ENCODE data around the gene CLEC2L. TPM values are rescaled to one million over a fixed set of nuclear protein-coding genes. Genes with fewer than 3 reads are reported as not detected.

CLEC2L gene
- polyA plus RNA-seq, 3 donors: not detected

GRCh38 chr7:139488810-139489209 is 34.7 kb upstream of the CLEC2L start:
- Histone ChIP-seq H4K20me1 (ENCODE audit: insufficient read depth, low read length) (no peaks in the 10 kb centered on the region), H3K4me1 (ENCODE audit: control insufficient read depth in 1 of 2, insufficient read depth in 2 of 2, low read length in 2 of 2) (peaks cover 4 to 6% of the 10 kb centered on the region in 2 donors), H2AFZ (ENCODE audit: insufficient read depth, low read depth, low read length, poor library complexity, severe bottlenecking) (no peak overlapping the region), H3K9me3 (replicated peaks in 1 of 2; ENCODE audit: control insufficient read depth in 1 of 2, insufficient read depth in 1 of 2, low read length in 2 of 2) (peaks cover 13 to 20% of the 10 kb centered on the region in 2 donors), H3K4me3 (replicated peaks in 1 of 3; ENCODE audit: low read depth in 2 of 3, low read length in 3 of 3) (no peak overlapping the region), H3K79me2 (ENCODE audit: insufficient read depth, low read length) (no peaks in the 10 kb centered on the region), H3K9ac (ENCODE audit: insufficient read depth, low read length, poor library complexity, severe bottlenecking) (no peak overlapping the region), H3K36me3 (replicated peaks in 1 of 2; ENCODE audit: control insufficient read depth in 1 of 2, insufficient read depth in 2 of 2, low read length in 2 of 2) (no peaks in the 10 kb centered on the region), H3K4me2 (replicated peaks; ENCODE audit: extremely low read depth, low read length, poor library complexity, severe bottlenecking) (no peak overlapping the region), H3K27ac (ENCODE audit: low read depth in 1 of 2, low read length in 2 of 2) (no peak overlapping the region), H3K27me3 (ENCODE audit: control insufficient read depth in 2 of 2, insufficient read depth in 2 of 2, low read length in 2 of 2) (peaks cover 3 to 16% of the 10 kb centered on the region in 2 donors)
- intact Hi-C loops (cut with micrococcal nuclease): no loop called here
- Mint-ChIP-seq H3K27ac (no peak overlapping the region), H3K36me3 (peaks cover 0 to 2% of the 10 kb centered on the region in 2 donors), H3K27me3 (ENCODE audit: low read depth in 3 of 3) (peaks cover 29 to 39% (median 37%) of the 10 kb centered on the region in 3 donors), H3K9me3 (peaks cover 8 to 25% (median 21%) of the 10 kb centered on the region in 7 donors), H3K4me1 (peaks cover 6% of the 10 kb centered on the region), H3K4me3 (no peak overlapping the region)
- 100% methylated on average over 1 of the region's 4 CpGs for whole genome bisulfite sequencing (ENCODE audit: insufficient coverage)
- DNase-seq: no peak
- TF ChIP-seq, protein P1, sequence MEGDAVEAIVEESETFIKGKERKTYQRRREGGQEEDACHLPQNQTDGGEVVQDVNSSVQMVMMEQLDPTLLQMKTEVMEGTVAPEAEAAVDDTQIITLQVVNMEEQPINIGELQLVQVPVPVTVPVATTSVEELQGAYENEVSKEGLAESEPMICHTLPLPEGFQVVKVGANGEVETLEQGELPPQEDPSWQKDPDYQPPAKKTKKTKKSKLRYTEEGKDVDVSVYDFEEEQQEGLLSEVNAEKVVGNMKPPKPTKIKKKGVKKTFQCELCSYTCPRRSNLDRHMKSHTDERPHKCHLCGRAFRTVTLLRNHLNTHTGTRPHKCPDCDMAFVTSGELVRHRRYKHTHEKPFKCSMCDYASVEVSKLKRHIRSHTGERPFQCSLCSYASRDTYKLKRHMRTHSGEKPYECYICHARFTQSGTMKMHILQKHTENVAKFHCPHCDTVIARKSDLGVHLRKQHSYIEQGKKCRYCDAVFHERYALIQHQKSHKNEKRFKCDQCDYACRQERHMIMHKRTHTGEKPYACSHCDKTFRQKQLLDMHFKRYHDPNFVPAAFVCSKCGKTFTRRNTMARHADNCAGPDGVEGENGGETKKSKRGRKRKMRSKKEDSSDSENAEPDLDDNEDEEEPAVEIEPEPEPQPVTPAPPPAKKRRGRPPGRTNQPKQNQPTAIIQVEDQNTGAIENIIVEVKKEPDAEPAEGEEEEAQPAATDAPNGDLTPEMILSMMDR (IDR thresholded peaks at IDR 0.05): no peak

GRCh38 chr7:139490130-139490529 is 33.4 kb upstream of the CLEC2L start:
- H3K9me3 Mint-ChIP-seq: peaks cover 8 to 25% (median 21%) of the 10 kb centered on the region in 7 donors

More at GRCh38 chr7:139490130-139490529, 33.4 kb upstream of the CLEC2L start:
- Histone ChIP-seq H3K79me2 (ENCODE audit: insufficient read depth, low read length) (no peaks in the 10 kb centered on the region), H3K4me1 (ENCODE audit: control insufficient read depth in 1 of 2, insufficient read depth in 2 of 2, low read length in 2 of 2) (peaks cover 3 to 4% of the 10 kb centered on the region in 2 donors), H3K9ac (ENCODE audit: insufficient read depth, low read length, poor library complexity, severe bottlenecking) (no peak overlapping the region), H3K36me3 (replicated peaks in 1 of 2; ENCODE audit: control insufficient read depth in 1 of 2, insufficient read depth in 2 of 2, low read length in 2 of 2) (no peaks in the 10 kb centered on the region), H3K27ac (ENCODE audit: low read depth in 1 of 2, low read length in 2 of 2) (no peak overlapping the region), H3K4me3 (replicated peaks in 1 of 3; ENCODE audit: low read depth in 2 of 3, low read length in 3 of 3) (no peak overlapping the region), H3K9me3 (replicated peaks in 1 of 2; ENCODE audit: control insufficient read depth in 1 of 2, insufficient read depth in 1 of 2, low read length in 2 of 2) (peaks cover 13 to 20% of the 10 kb centered on the region in 2 donors), H4K20me1 (ENCODE audit: insufficient read depth, low read length) (no peaks in the 10 kb centered on the region), H2AFZ (ENCODE audit: insufficient read depth, low read depth, low read length, poor library complexity, severe bottlenecking) (no peak overlapping the region), H3K27me3 (ENCODE audit: control insufficient read depth in 2 of 2, insufficient read depth in 2 of 2, low read length in 2 of 2) (peaks cover 0 to 4% of the 10 kb centered on the region in 2 donors), H3K4me2 (replicated peaks; ENCODE audit: extremely low read depth, low read length, poor library complexity, severe bottlenecking) (no peak overlapping the region)
- WGBS (ENCODE audit: insufficient coverage): no CpG with 5 or more reads among the region's 5 CpGs
- Mint-ChIP-seq H3K4me1 (peaks cover 9% of the 10 kb centered on the region), H3K36me3 (no peaks in the 10 kb centered on the region), H3K4me3 (no peak overlapping the region), H3K27ac (no peak overlapping the region), H3K27me3 (ENCODE audit: low read depth in 3 of 3) (peaks cover 18 to 28% (median 26%) of the 10 kb centered on the region in 3 donors)
- no peak for DNase-seq
- intact Hi-C loops (cut with micrococcal nuclease): no loop called here
- TF ChIP-seq, protein P1 (IDR thresholded peaks at IDR 0.05): no peak
